Esophagus muscularis mucosa (tissue), 4 donors: ENCODE results near the gene KIZ. TPM values are rescaled to one million over a fixed set of nuclear protein-coding genes. Genes with fewer than 3 reads are reported as not detected.
"Not testable (repeated sequence)": the region's sequence is repeated elsewhere in the genome, so short reads cannot be mapped to it uniquely, and the experiment has no call there.

Source experiments
- DNase-seq: peaks from one replicate; pipeline ENCODE4 v3.0.0-alpha.2; 2017; ENCODE audit errors: extremely low spot score
- H3K27ac ChIP-seq, 4 donors: fragments of 200-600 bp; sonication (generic); replicated peaks in 1 of 4; 1 replicate in 3 of 4; 2 replicates in 1 of 4; pipeline ENCODE4 v1.5.1; 2016 to 2019; ENCODE audit warnings: mild to moderate bottlenecking in 1 of 4
- H3K27me3 ChIP-seq, 4 donors: fragments of 200-600 bp; sonication (generic); one replicate each; pipeline versions ENCODE4 v1.5.1 to v1.6.0; 2016 to 2019
- H3K36me3 ChIP-seq, 4 donors: fragments of 200-600 bp; sonication (generic); one replicate each; pipeline ENCODE4 v1.5.1; 2016 to 2019
- H3K4me1 ChIP-seq, 4 donors: fragments of 200-600 bp; sonication (generic); one replicate each; pipeline ENCODE4 v1.5.1; 2016 to 2019
- H3K4me3 ChIP-seq, 4 donors: fragments of 200-600 bp; sonication (generic); 1 replicate in 2 of 4; 2 replicates in 2 of 4; pipeline ENCODE4 v1.5.1; 2016 to 2019; ENCODE audit warnings: mild to moderate bottlenecking in 4 of 4, moderate library complexity in 1 of 4
- H3K9me3 ChIP-seq, 4 donors: fragments of 200-600 bp; sonication (generic); 1 replicate in 3 of 4; 2 replicates in 1 of 4; pipeline ENCODE4 v1.5.1; 2016 to 2019
- CTCF ChIP-seq, 3 experiments: fragments of 200-600 bp in 2 of 3; fragments of 450-650 bp in 1 of 3; sonication (generic) in 2 of 3; IDR thresholded peaks; one replicate each; pipeline ENCODE4 v1.5.1; 2017 to 2019; ENCODE audit warnings: antibody characterized with exemption in 3 of 3, mild to moderate bottlenecking in 2 of 3, moderate library complexity in 1 of 3
- EP300 ChIP-seq: sonication (generic); formaldehyde crosslinking; IDR thresholded peaks from one replicate; pipeline ENCODE4 v1.6.1; 2017; ENCODE audit warnings: antibody characterized with exemption
- POLR2A ChIP-seq: fragments of 450-650 bp; IDR thresholded peaks from one replicate; pipeline ENCODE4 v1.6.1; 2017; ENCODE audit warnings: antibody characterized with exemption, moderate library complexity, mild to moderate bottlenecking, low read depth
- POLR2AphosphoS5 ChIP-seq, 2 donors: sonication (generic); formaldehyde crosslinking; IDR thresholded peaks; one replicate each; pipeline ENCODE4 v1.6.1; 2017; ENCODE audit warnings: antibody characterized with exemption in 2 of 2
- WGBS: methylation state at CpG from one replicate; pipeline ENCODE4 v1.1.5; 2018; 5-methylcytosine and 5-hydroxymethylcytosine counted together
- intact Hi-C: fragments of 100-400 bp; cut with DNase I; formaldehyde crosslinking; loops from one replicate; pipeline ENCODE4 v1.15.1; 2023
- total RNA-seq, 4 donors: library from RNA; depleted of rRNA; stranded (reverse); fragments of >200 nt; gene quantifications; one replicate each; pipeline versions ENCODE4 v1.1.0 to v1.2.1, GENCODE V29; 2016

Gene KIZ
- total RNA-seq, 4 donors from 2014 or later: 17.2 to 32.0 (median 25.6) TPM

- no peaks in the 10 kb centered on the region for H3K4me1 ChIP-seq
- H3K4me3 ChIP-seq: no peak overlapping the region
- no peak for DNase-seq
- TF ChIP-seq POLR2A (no peak), EP300 (no peak), CTCF (IDR thresholded peaks at IDR 0.05) (no peak), POLR2AphosphoS5 (IDR thresholded peaks at IDR 0.05) (no peak)
- peaks cover 11 to 44% (median 36%) of the 10 kb centered on the region in 4 donors for H3K36me3 ChIP-seq
- 99% methylated on average over 3 of the region's 3 CpGs for WGBS
- H3K27me3 ChIP-seq: no peaks in the 10 kb centered on the region
- no peak overlapping the region for H3K27ac ChIP-seq
- intact Hi-C loops: no loop called here
- no peaks in the 10 kb centered on the region for H3K9me3 ChIP-seq
These were observed 118.9 kb downstream of the KIZ start for GRCh38 chr20:21244808-21245207.

GRCh38 chr20:21246161-21246560 lies 120.3 kb downstream of the KIZ start:
- intact Hi-C loops: no loop called here
- H3K4me1 ChIP-seq: no peaks in the 10 kb centered on the region
- no peak for DNase-seq
- no peaks in the 10 kb centered on the region for H3K27me3 ChIP-seq
- no peak overlapping the region for H3K27ac ChIP-seq
- TF ChIP-seq POLR2A (no peak), POLR2AphosphoS5 (IDR thresholded peaks at IDR 0.05) (no peak), CTCF (IDR thresholded peaks at IDR 0.05) (no peak), EP300 (no peak)
- H3K9me3 ChIP-seq: no peaks in the 10 kb centered on the region
- peaks cover 11 to 44% (median 35%) of the 10 kb centered on the region in 4 donors for H3K36me3 ChIP-seq
- WGBS: 93% methylated on average over 3 of the region's 3 CpGs
- no peak overlapping the region for H3K4me3 ChIP-seq

GRCh38 chr20:21247603-21248095 lies 121.8 kb downstream of the KIZ start:
- H3K36me3 ChIP-seq: peaks cover 11 to 41% (median 31%) of the 10 kb centered on the region in 4 donors
- WGBS: 84% methylated on average over 8 of the region's 8 CpGs
- intact Hi-C loops, H3K27me3 ChIP-seq, DNase-seq, H3K4me1 ChIP-seq, H3K27ac ChIP-seq, H3K9me3 ChIP-seq, H3K4me3 ChIP-seq: not testable (repeated sequence)

- WGBS: 68% methylated on average over 6 of the region's 6 CpGs
- no peaks in the 10 kb centered on the region for H3K4me1 ChIP-seq
- no peaks in the 10 kb centered on the region for H3K9me3 ChIP-seq
- H3K36me3 ChIP-seq: peaks cover 0 to 6% (median 1%) of the 10 kb centered on the region in 4 donors
- intact Hi-C loops: no loop called here
- no peak overlapping the region for H3K4me3 ChIP-seq
- H3K27me3 ChIP-seq: no peaks in the 10 kb centered on the region
- no peak for TF ChIP-seq POLR2A
- H3K27ac ChIP-seq: no peak overlapping the region
- no peak for DNase-seq
These were observed 125.4 kb downstream of the KIZ start for GRCh38 chr20:21251278-21251677.

DNA sequence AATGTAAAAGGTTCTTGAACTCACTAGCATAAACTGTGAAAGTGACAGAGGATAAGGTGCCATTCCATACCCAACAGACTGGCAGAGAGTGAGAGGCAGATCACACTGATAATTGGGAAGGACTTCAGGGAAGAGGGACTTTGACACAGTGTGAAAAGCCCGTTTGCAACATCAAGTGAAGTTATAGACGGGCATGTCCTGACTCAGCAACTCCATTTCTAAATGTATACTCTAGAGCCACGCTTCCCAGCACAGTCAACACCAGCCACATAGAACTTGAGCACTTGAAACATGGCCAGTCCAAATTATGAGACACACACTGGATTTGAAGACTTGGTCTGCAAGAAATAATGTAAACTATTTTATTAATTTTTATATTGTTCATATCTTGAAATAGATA lies 131.3 kb downstream of the KIZ start:
- no peaks in the 10 kb centered on the region for H3K9me3 ChIP-seq
- no peaks in the 10 kb centered on the region for H3K36me3 ChIP-seq
- no peaks in the 10 kb centered on the region for H3K27me3 ChIP-seq
- intact Hi-C loops: no loop called here
- TF ChIP-seq POLR2A (no peak), EP300 (no peak), CTCF (IDR thresholded peaks at IDR 0.05) (no peak), POLR2AphosphoS5 (IDR thresholded peaks at IDR 0.05) (no peak)
- no peak for DNase-seq
- no peaks in the 10 kb centered on the region for H3K4me1 ChIP-seq
- H3K4me3 ChIP-seq: no peak overlapping the region
- no peak overlapping the region for H3K27ac ChIP-seq
- 81% methylated on average over 3 of the region's 3 CpGs for WGBS

GRCh38 chr20:21258411-21258810 lies 132.5 kb downstream of the KIZ start:
- no peak overlapping the region for H3K4me3 ChIP-seq
- H3K4me1 ChIP-seq: no peaks in the 10 kb centered on the region
- no peaks in the 10 kb centered on the region for H3K27me3 ChIP-seq
- no peak overlapping the region for H3K27ac ChIP-seq
- no peak for DNase-seq
- 88% methylated on average over 6 of the region's 6 CpGs for WGBS
- TF ChIP-seq POLR2AphosphoS5 (IDR thresholded peaks at IDR 0.05) (no peak), EP300 (no peak), CTCF (IDR thresholded peaks at IDR 0.05) (no peak), POLR2A (no peak)
- H3K36me3 ChIP-seq: no peaks in the 10 kb centered on the region
- no peaks in the 10 kb centered on the region for H3K9me3 ChIP-seq
- intact Hi-C loops: no loop called here
